ENCODE measurements around the gene DOK5. TPM values are rescaled to one million over a fixed set of nuclear protein-coding genes. Genes with fewer than 3 reads are reported as not detected.

DOK5 gene
- total RNA-seq, 1 donor from 2014 or later, result 0.12 TPM

DNA sequence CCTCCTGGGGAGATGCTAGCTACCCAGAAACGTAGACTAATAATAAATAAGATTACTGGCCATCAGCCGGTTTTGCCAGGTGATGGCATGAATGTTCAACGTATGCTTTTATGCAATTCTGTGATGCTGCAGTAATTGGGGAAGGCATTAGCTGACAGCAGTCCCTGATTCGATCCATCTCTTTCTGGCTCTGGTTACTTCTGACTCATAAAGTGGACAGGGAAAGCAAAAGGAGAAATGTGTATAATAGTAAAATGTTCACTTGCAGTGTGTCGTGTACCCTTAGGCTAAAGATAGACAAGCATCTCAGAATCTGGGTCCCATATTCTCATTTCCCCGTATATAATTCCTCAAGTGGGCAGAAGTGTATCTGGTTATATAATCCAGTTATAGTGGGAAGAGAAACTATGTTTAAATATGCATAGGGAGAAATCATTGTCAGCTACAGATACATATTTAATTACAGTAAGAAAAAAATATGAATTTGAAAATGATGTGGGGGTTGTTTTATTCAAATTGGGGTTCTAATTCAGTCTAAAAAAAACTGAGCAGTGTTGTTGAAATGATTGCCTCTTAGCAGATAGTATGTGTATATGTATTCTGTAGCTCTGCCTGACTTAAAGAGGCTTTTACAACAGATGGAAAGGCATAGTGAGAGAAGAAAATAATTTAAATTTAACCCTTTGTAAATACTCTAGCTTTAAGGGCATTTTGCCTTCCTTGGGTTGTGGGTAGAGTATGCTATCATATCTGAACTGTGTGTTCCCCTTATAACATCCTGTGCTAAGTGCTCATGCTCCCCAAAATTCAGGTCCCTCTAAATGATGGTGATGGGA, 40.6 kb downstream of the DOK5 start:
- ATAC-seq, result no peak

DNA sequence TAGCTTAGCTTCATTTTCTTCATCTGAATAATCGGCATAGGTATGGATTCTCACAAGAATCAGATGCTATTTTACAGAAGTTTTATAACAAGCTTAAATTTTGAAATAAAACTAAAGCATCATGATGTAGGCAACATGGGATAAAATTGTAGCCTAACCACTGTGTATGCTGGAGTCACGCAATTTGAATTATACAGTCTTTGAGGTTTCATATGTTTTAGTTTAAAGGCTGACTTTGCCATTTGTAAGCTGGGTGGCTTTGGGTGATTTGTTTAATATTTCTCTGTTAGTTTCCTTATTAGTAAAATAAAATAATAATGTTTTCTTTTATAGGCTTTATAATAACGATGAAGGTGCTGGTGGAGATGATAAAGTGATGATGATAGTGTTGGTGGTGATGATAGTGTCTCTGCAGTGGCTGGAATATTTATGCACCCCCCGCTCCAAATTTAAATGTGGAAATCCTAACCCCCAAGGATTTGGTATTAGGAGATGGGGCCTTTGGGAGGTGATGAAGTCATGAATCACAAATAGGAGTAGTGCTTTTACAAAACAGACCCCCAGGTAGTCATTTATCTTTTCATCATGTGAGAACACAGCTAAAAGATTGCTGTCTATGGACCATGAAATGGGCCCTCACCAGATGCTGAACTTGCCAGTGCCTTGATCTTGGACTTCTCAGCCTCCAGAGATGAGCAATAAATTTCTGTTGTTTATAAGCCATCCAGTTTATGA, 42.0 kb downstream of the DOK5 start:
- no peak for ATAC-seq

DNA sequence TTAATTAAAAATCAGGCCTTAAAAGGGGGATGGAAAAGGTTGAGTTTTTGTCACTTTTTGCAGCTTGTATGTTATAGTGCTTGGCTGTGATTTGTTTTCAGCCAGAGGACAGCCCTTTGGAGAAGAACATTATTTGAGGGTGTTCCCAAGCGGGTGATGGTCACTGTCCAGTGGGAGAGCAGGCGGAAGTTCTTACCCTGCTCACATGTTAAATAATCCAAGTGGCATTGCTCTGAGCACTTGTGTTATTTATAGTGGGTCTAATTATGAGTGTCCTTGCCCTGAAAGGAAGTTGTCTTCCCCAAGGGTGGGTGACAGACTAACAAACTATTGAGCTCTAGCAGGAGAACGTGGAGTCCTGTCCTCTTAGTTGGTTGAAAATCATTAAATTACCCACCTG, 49.5 kb downstream of the DOK5 start:
- ATAC-seq, result no peak

DNA sequence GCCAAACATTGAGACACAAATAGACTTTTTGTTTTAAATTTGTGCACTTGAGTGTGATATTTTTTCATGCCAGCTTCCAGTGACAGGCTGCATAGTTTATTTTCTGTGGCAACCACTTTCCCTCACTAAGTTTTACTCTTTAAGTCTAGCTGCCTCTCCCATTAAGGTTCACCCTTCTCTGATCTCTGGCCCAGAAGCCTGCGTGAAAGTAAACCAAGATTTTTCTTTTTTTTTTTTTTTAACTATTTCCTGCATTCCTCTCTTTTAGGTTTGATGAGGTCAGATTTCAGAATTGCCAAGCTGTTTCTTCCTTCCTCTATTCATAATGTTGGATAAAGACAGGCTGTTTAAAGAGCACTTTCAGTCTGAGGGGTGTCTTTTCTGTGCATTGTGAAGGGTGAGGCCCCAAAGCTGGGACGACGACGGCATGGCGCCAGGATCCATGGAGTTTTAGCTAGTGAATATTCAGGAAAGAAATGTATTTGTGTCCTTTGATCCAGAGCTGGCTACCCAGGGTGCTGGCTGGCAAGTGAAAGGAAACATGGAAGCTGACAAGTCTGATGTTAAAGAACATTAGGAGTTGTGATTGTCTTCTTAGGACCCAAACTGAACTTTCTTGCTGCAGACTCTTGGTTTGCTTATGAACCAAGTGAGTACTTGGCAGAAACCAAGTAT, 50.7 kb downstream of the DOK5 start:
- no peak for ATAC-seq

DNA sequence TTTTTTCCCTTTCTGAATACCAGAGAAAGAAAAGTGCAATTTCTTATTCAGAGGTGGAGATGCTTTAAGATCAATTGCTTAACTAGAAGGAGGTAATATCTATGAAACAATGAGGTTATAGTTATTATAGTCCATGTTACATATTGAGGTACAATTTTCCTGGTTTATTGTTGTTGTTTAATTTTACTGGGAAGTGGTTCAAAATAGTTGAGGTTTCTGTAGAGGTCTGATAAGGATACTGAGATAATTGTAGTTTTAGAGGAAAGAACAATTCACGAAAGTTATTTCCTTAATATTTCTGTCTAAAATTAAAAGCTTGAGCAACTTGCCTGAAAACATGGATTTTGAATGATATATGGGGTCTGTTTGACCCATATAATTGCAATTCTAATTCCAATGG, 51.4 kb downstream of the DOK5 start:
- no peak for ATAC-seq

DNA sequence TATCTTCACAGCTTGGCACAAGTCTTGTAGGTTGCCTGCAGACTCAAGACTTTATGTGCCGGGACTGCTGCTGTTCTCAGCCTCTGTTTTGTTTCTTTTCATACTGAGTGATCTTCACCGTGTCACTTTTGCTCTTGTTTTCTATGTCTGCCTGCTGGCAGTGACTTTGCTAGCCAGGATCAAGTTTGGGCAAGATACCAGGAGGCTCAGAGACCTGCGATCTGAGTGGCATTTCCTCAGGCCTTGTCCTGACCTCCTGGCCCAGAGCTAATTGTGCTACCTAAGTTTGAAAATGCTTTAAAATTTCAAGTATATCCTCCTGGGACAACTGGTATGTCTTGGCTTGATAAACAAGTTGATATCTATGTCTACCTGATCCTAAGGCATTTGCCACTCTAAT, 57.2 kb downstream of the DOK5 start:
- ATAC-seq, result no peak

DNA sequence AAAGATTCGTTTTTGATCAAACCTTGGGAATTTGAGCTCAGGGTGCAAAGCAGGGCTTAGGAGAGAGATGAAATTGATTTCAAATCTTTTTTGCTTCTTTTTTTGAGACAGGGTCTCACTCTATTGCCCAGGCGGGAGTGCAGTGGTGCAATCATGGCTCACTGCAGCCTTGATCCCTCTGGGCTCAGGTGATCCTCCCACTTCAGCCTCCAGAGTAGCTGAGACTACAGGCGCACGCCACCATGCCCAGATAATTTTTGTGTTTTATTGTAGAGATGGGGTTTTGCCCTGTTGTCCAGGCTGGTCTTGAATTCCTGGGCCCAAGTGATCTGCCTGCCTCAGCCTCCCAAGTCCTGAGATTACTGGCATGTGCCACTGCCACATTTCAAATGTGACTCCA, 58.7 kb downstream of the DOK5 start:
- ATAC-seq, result no peak

DNA sequence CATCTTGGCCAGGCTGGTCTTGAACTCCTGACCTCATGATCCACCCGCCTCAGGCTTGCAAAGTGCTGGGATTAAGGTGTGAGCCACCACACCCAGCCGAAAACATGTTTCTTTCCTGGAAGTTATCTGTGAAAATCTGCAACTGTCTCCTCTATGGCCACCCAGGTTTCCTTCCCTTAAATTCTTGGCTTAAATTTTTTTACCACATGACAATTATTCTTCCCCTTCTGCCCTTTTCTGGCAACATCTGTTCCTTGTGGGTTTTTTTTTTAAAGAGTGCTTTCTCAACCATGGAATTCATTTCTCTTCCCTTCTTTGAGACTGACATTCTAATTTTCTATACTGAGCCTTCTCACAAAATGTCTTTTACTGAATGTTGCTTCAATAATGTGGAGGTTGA, 59.6 kb downstream of the DOK5 start:
- no peak for ATAC-seq

DNA sequence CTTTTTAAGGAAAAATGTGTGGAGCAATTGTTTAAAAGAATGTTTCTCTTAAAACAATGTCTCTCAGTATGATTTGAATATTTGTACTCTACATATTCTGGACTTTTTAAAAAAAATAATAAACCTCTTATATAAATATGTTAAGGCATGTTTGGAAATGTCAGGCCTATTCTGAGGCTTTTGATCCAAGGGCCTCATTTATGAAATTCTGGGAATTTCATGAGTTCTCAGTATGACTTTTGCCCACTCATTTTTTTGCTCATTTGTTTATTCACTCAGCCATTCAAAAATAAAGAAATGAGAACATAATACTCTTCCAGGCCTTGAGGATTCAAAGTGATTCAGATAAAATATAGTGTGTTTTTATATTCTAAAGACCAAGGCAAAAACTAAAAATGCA, 60.4 kb downstream of the DOK5 start:
- no peak for ATAC-seq

DNA sequence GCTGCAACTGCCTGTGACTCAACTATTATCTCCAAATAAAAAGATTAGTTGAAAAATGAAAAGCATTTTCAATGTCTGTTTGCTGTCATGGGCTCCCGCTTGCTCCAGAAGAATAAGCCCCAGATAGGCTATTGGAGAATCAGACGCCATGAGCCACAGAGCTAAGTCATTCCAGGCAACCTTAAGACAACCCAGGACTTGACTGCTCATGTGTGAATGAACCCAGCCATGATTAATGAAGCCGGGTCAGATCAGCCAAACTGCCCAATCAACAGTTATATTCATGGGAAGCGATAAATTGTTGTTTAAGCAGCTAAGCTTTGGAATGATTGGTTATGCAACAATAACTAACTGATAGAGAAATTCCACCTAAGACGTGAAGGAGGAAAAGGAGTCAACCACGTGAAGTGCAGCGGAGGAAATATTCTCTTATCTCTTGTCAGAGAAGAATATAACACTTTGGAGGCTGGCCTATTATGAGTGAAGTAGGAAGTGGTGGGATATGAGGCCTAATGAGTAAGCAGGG, 64.2 kb downstream of the DOK5 start:
- no peak for ATAC-seq

DNA sequence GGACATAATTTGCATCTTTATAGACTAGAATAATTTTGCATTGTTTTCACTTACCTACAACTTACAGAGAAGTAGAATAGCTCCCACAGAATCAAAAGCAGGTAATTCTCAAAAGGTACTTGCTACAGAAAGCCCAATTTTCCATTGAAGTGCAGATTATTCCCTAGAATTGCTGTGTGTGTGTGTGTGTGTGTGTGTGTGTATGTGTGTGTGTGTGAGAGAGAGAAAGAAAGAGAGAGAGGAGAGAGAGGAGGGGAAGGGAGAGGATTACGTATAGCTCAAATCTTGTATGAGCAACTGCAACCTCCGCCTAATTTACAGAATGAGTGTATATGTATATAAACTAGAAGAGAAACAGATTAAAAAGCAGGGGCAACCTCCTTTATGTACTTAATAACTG, 68.0 kb downstream of the DOK5 start:
- ATAC-seq, result no peak

DNA sequence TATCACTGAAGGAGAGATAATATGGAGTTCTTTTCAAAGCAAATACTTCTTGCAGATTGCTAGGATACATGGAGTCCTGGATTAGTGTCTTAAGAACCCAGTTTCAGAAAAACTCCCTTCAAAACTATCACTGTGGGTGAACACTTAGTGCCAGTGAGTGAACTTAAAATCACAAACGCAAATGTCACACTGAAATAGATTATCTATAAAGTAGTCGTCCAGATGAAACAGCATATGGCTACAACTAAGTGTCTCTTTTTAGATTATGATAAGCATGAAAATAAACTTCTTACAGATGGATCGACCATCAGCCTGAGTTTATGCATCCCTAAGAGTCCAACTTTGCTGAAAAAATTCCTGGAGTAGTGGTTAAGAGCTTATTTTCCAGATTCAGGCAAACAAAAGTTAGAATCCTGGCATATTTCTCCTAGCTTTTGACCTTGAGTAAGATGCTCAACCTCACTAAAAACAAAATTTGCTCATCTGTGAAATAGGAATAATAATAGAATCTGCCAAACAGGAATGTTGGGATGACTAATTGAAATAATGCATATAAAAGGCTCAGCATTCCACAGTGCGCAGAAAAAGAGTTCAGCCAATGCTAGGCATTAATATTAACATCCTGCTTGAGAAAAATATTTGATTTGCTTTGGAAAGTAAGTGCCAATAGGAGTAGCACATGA, 70.4 kb downstream of the DOK5 start:
- ATAC-seq, result no peak

DNA sequence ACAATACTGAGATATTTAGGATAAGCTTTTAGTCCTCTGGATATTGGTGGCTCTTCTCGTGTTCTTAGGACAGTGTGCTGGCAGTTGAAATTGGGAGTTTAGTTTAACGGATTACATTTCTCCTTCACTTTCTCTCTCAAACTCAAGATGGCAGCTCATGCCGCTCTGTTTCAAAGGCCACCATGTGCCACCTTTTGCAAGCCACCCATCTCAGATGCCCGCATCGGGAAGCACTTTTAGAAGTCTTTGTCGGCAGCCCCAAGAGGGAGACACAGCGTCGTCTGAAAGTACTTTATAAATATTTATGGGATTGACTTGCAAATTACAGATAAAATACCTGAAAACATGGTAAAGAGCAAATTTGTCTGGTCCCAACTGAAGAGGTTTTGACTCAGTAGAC, 73.5 kb downstream of the DOK5 start:
- no peak for ATAC-seq

DNA sequence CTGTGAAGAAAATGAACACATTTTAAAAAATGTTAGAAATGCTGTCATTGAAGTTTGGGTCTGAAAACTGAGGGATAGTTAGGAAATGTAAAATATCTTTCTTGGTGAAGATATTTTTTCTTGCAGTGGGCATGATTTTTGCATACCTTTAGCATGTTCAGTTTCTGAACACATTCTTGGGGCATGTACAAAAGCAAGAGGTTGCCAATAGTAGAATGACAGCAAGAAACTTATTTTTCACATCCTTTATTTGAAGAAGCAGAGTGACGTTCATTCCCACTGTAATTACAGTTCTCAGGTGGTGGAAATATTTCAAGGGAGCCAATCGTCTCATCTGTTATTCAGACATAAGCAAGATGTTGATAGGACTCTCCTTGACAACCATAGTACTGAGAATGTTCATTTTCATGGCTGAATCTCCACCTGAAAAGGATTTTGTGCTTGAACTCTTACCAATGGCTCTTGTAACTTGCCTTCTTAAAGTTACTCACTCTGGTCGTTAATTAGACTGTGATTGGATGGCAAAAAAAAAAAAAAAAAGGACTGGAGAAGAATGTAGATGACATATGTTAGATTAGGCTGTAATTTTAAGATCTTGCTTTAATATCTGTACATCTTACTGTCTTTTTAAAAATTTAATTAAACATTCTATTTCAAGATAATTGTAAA, 74.4 kb downstream of the DOK5 start:
- no peak for ATAC-seq

DNA sequence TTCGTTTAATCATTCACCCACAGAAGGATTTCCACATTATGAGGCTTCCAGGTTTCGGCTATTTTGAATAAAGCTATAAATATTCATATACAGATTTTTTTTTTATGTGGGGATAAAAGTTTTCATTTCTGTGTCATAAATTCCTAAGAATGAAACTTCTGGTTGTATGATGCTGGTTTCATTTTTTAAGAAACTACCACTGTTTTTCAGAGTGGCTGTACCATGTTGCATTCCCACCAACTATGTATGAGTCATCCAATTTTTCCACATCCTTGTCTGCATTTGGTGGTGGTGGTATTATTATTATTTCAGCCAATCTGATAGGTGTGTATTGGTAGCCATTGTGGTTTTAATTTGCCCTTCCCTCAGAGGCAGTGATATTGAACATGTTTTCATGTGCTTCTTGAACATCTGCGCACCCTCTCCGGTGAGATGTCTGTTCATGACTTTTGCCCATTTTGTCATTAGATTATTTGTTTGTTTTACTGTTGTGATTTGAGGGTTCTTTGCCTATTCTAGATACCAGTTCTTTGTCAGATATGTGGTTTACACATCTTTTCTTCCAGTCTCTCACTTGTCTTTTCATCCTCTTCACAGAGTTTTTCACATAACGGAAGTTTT, 75.5 kb downstream of the DOK5 start:
- no peak for ATAC-seq

DNA sequence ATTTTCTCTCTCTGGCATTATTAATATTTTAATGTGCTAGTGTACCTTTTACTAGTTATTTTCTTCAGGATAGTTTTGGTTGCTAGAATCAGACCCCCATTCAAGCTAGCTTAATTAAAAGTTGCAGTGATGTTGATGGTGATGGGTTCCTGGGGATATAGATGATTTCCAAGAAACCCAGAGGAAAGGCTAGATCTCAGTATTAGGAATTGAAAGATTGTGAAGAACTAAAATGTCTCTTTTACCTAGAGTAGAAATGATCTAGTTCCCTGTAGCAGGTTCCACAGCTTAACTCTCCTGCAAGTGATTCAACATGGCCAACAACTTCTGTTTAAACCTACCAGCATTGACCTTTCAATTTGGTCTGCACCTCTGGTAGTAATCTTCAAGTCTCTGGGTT, 78.6 kb downstream of the DOK5 start:
- no peak for ATAC-seq

DNA sequence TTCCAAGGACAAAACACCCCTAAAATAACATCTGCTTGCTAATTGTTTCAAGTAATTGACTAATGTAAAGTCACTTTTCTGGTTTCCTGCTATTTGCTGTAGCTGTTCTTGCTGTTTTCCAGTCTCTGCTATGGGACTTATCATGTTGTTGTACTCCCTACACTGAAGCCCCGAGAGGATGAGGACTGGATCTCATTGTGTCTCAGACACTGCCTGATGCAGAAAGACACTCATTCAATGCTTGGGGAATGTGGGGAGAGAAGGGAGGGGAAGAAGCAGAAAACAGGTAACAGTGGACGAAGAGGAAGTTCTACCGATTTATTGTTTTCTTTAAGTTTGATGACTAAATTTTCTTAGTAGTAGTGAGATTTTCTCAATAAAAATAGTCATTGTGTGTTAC, 79.8 kb downstream of the DOK5 start:
- ATAC-seq, result no peak

DNA sequence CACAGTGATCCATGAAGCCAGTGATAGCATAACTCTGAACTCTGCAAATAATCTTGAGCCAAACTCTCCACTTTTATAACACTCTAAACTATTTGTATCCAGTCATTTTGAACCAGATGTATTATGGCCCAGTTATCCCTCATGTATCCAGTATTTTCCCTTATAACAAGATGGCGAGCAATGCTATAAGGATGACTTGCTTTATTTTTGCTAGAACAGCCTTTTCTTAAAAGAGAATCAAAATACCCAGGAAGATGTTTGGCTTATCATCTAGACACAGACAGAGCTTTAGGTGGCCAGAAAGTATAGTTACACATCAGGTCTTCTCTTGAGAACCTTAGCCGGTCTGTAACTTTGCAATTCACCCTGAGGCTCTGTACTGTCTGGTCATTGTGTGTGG, 81.0 kb downstream of the DOK5 start:
- ATAC-seq, result no peak

DNA sequence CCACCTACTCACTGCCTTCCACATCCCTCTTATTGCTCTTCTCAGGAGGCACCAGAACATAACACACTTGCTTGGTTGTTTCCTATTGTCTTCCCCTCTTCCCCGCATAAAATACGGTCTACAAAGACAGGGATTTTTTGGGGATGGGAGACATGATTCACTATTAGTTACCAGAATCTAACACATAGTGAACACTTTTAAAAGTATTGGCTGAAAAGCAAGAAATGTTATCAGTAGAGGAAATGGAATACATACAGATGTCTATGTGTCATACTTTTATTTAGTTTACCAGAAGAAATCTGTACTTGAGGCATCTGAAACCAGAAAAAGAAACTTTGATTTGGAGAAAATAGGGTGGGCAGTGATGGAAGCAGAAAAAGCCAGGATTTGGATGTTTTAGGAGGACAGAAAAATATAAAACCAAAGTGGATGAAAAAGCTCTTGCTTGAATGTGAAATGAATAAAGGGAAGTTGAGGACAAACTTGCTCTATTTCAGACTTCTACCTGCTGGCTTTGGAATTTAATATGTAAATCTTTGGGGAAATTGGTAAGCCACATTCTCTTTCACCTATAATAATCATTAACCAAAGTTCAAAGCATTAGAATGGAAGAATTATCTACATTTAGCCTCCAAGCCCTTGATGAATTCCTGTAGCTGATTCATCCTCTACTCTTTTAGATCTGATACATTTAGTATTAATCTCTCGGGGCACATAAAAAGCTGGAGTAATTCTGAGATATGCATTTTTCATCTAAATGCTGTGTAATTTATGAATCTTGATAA, 82.6 kb downstream of the DOK5 start:
- ATAC-seq, result no peak

DNA sequence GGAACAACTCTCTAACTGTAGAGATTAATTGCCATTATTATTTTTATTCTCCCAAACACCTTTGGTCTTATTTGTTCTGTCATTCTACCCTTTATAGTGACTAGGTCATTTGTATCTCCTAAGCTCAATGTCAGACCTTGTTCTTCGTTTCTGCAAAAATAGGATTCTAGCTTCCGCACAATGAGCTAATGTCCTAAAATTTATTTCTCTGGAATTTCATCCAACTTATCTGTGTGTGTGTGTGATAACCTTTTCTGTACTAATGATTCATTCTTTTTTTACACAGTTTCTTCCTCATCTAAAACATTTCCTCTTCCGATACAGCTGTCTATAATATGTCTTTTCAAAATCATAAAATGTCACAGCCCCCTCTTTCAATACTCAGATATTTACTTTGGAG, 84.5 kb downstream of the DOK5 start:
- no peak for ATAC-seq

DNA sequence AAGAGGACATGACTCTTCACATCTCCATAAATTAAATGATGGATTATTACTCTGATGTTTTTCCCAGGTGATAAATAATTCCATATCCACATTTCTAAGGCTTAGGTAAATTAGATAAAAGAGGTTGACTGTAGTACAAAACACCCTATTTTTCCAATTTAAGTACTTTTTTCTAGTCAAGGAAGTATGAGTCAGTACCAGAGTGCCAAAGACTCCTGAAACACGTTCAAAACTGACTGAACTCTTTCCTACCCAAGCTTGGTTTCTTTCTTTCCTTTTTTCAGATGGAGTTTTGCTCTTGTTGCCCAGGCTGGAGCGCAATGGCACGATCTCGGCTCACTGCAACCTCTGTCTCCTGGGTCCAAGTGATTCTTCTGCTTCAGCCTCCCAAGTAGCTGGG, 85.0 kb downstream of the DOK5 start:
- ATAC-seq, result no peak
